T-helper 2 cell treated with Interferon-gamma antibody and Interleukin-4, amounts not matched to agents 100 ng/mL and 5 ng/mL, for 36 hours (primary cell): ENCODE data around the gene BIRC2. TPM values are rescaled to one million over a fixed set of nuclear protein-coding genes. Genes with fewer than 3 reads are reported as not detected.

Source experiments
- intact Hi-C: fragments of 100-400 bp; cut with micrococcal nuclease; formaldehyde crosslinking; loops from one replicate; pipeline ENCODE4 v1.15.1; 2023
- total RNA-seq: library from RNA; stranded (reverse); gene quantifications from 2 replicates; pipeline ENCODE4 v1.2.3, GENCODE V29; 2022

BIRC2 gene
- total RNA-seq, 1 donor from 2014 or later: 28.2 TPM

DNA sequence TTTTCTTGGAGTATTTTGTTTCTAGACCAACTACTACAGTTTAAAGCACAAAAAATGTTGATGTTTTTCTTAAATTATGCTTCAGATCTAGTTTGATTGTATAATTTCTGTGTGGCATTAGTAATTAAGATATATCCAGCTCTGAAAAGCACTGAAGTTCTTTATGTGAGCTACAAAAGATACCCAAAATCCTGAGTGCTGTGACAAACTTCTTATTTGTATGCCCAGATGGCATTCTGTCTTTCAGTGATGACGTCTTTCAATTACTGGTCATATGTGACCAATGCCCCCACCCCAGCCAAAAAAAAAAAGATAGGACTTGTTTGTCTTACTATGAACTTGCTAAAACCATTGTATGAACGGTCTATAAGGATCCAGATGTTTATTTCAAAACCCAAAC, 51.3 kb downstream of the BIRC2 start:
- intact Hi-C loops: no loop called here

- intact Hi-C loops: no loop called here
Measured at GRCh38 chr11:102399189-102399588, 52.2 kb downstream of the BIRC2 start.

DNA sequence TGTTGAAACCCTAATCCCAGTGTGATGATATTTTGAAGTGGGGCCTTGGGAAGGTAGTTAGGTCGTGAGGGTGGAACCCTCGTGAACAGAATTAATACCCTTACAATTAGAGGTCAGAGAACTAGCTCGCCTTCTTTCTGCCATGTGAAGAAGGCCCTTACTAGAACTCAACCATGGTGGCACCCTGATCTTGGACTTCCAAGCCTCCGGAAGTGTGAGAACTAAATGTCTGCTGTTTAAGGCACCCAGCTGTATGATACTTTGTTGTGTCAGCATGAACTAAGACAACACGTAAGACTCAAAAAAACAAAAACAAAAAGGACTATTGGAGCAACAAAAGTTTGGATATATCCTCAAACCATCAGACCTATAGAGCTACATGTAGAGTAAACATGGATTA, 53.6 kb downstream of the BIRC2 start:
- intact Hi-C loops: no loop called here

- intact Hi-C loops: no loop called here
Measured at GRCh38 chr11:102401905-102402304, 54.9 kb downstream of the BIRC2 start.

DNA sequence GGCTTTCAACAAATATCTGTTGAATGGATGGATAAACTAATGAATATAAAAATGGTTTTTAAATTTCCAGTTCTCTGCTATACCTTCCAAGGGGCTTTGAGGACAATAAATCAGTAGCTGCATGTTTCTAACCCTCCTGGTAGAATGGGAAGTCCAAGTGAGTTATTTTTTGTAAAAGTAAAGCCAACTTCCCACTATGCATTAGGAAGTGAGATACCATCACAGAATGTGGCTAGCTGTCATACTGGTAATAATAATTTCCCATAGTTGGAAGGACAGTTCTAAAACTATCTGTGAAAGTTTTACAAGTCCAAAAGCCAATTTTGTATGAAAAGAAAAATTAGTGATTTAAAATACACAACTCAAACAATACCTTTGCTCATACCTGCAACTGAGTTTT, 55.5 kb downstream of the BIRC2 start:
- intact Hi-C loops: no loop called here

DNA sequence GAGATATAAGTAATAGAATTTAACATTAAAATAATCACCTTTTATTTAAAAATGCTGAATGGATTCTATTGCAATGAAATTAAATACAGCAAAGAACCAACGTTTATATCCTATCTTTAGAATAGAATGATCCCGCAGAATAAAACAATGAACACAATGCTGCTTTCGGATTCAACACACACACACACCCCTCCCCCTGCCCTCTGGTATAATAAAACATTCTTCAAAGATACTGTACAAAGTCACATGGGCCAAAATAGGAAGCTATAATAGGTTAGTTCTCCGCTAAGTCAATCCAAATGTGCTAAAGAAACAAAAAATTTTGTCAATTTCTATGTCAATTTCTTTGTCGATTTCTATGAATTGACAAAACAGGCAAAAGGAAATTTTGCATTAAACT, 58.5 kb downstream of the BIRC2 start:
- intact Hi-C loops: no loop called here

- intact Hi-C loops: no loop called here
Measured at GRCh38 chr11:102406099-102406498, 59.1 kb downstream of the BIRC2 start.

DNA sequence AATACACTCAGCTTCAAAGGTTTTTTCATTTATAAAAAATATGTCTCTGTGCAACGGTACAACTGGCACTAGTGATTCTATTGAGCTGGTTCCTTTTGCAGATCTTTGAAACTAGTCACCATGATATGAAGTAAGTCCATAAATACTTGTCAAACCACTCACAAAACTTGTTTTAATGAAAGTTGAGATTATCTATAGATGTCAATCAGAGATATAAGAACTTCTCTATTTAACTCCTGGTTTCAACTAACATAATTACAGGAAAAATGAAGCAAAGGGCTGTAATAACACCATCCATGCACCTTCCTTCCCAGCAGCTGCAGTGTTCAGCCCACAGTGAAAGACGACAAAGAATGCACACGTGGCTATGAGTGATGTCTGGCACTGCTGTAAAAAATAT, 60.9 kb downstream of the BIRC2 start:
- intact Hi-C loops: no loop called here

GRCh38 chr11:102408339-102408738, 61.3 kb downstream of the BIRC2 start:
- intact Hi-C loops: no loop called here

DNA sequence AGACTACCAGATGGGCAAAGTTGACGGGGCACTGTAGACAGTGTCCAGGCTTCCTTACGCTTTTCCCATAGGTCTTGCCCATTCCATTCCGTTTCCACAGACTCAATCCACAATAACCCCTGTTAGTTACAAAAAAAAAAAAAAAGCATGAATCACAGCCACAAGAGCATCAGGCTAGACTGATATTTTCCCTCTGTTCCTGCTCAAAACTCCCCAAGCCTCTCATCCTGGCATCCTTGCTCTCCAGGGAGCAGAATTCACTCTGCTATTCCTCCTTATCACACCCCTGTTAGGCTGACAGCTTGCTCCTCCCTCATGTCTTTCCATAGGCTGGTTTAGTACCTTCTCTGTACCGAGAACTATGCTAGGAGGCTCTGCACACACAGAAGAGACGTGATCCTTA, 63.4 kb downstream of the BIRC2 start:
- intact Hi-C loops: no loop called here

- intact Hi-C loops: no loop called here
Measured at GRCh38 chr11:102411142-102411541, 64.1 kb downstream of the BIRC2 start.

- intact Hi-C loops: no loop called here
Measured at GRCh38 chr11:102413497-102413896, 66.5 kb downstream of the BIRC2 start.

- intact Hi-C loops: no loop called here
Measured at GRCh38 chr11:102414559-102414958, 67.5 kb downstream of the BIRC2 start.

- intact Hi-C loops: no loop called here
Measured at GRCh38 chr11:102415304-102415916, 68.4 kb downstream of the BIRC2 start.

- intact Hi-C loops: loop anchor here (2.0 kb wide), 2 partner anchors 20 to 34 kb away; no protein-coding TSS in a partner anchor
Measured at GRCh38 chr11:102416976-102417375, 70.0 kb downstream of the BIRC2 start.

DNA sequence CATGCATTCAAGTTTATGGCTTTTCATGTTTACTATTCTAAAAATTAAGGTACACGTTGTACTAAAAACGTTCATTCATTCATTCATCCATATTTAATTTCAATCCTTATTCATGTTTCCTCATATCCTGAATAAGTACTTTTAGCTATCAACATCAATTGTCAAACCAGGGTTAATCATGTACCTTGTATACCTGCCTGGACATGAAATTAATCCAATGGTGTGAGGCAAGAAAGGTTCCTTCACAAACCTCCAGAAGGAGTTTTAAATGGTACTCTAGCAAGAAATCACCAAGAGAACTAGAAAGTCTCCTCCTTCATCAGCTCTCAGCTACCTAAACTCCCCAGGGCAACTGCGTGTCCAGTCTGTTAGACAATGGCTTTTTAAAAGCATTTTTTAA, 72.2 kb downstream of the BIRC2 start:
- intact Hi-C loops: no loop called here

- intact Hi-C loops: no loop called here
Measured at GRCh38 chr11:102420547-102420946, 73.5 kb downstream of the BIRC2 start.

GRCh38 chr11:102421261-102421660, 74.2 kb downstream of the BIRC2 start:
- intact Hi-C loops: no loop called here

DNA sequence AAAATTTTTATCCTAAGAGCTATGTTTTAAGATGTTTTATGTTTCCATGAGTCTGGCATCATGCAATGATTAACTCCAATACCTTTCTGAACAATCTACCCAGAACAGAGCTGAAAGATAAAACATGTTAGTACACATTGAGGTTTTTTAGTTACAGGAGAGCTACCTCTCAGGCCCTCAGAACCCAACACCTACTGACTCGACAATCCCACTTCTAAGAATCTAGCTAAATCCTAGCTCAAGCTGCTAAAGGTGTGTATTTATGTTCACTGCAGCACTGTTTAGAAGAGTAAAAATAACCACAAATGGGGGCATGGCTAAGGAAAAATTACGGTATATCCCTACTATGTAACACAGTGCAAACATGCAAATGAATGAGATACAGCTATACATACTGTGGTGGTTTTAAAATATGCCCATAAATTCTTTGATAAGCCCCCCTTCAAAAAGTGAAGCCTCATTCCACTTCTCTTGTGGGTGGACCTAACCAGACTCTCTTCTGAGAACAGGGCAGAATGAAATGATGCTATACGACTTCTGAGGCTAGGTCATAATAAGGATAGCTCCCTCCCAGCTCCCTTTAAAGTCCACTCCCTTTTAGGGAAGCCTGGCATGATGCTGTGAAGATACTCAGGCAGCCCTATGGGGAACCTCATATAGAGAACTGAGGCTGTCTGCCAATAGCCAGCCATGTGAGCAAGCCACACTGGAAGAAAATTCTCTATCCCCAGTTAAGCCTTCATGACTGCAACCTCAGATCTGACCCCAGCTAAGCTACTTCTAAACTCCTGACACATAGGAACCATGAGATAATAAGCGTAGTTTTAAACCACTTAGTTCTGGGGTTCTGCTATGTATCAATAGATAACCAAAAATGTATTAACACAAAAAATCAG, 76.1 kb downstream of the BIRC2 start:
- intact Hi-C loops: loop anchor here (2.0 kb wide), 1 partner anchor 24 kb away; no protein-coding TSS in a partner anchor

GRCh38 chr11:102423936-102424335, 76.9 kb downstream of the BIRC2 start:
- intact Hi-C loops: loop anchor here (2.0 kb wide), 1 partner anchor 23 kb away; no protein-coding TSS in a partner anchor

DNA sequence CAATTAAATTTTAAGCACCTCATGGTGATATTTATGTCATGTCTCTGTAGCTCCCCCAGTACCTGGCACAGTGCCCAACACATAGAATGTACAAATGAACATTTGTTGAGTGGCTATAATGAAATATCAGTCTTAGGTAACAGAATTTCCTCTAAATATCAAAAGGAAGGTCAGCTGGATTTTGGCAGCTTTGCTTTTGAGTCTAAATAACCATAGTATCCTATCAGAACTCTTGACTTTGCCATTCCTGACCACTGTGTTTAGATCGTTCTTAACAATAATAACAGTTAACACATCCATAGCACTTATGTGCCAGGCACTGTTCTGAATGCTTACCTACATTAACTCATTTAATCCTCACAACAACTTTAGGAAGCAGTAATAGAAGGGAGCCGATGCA, 79.0 kb downstream of the BIRC2 start:
- intact Hi-C loops: no loop called here

GRCh38 chr11:102426570-102426969, 79.6 kb downstream of the BIRC2 start:
- intact Hi-C loops: no loop called here

GRCh38 chr11:102427068-102427467, 80.1 kb downstream of the BIRC2 start:
- intact Hi-C loops: no loop called here
